Sigmoid colon (tissue), 7 donors: ENCODE measurements around the gene LMOD2. TPM values are rescaled to one million over a fixed set of nuclear protein-coding genes. Genes with fewer than 3 reads are reported as not detected.
A peak's percentile ranks its signal among the peaks of the same experiment; 100 is the strongest.

Source experiments
- DNase-seq: peaks from one replicate; pipeline ENCODE4 v3.0.0-alpha.2; 2019
- H3K27ac ChIP-seq, 4 donors: fragments of 200-600 bp; sonication (generic); one replicate each; pipeline ENCODE4 v1.5.1; 2016 to 2019; ENCODE audit warnings: mild to moderate bottlenecking in 1 of 4
- H3K27me3 ChIP-seq, 3 donors: fragments of 200-600 bp; sonication (generic); one replicate each; pipeline ENCODE4 v1.5.1; 2019; ENCODE audit warnings: mild to moderate bottlenecking in 1 of 3
- H3K36me3 ChIP-seq, 4 donors: fragments of 200-600 bp; sonication (generic); one replicate each; pipeline ENCODE4 v1.5.1; 2016 to 2019
- H3K4me1 ChIP-seq, 4 donors: fragments of 200-600 bp; sonication (generic); one replicate each; pipeline ENCODE4 v1.5.1; 2017 to 2019
- H3K4me3 ChIP-seq, 4 donors: fragments of 200-600 bp; sonication (generic); one replicate each; pipeline ENCODE4 v1.5.1; 2017 to 2019; ENCODE audit warnings: mild to moderate bottlenecking in 2 of 4, moderate library complexity in 1 of 4
- H3K9me3 ChIP-seq, 4 donors: fragments of 200-600 bp in 3 of 4; sonication (generic) in 3 of 4; one replicate each; pipeline versions ENCODE4 v1.5.1 to v1.6.1; 2013 to 2019
- EP300 ChIP-seq, 4 donors: sonication (generic); formaldehyde crosslinking; IDR thresholded peaks; one replicate each; pipeline ENCODE4 v1.6.1; 2017; ENCODE audit warnings: antibody characterized with exemption in 4 of 4
- POLR2A ChIP-seq, 2 donors: fragments of 450-650 bp; IDR thresholded peaks; one replicate each; pipeline ENCODE4 v1.6.1; 2016; ENCODE audit warnings: antibody characterized with exemption in 2 of 2, mild to moderate bottlenecking in 2 of 2, moderate library complexity in 2 of 2
- POLR2AphosphoS5 ChIP-seq, 4 donors: sonication (generic); formaldehyde crosslinking; IDR thresholded peaks; one replicate each; pipeline ENCODE4 v1.6.1; 2017; ENCODE audit warnings: antibody characterized with exemption in 4 of 4
- WGBS, 2 donors: extraction: QIAGEN DNeasy Blood & Tissue Kit; methylation state at CpG; one replicate each; pipeline ENCODE4 v1.1.7; 2013; 5-methylcytosine and 5-hydroxymethylcytosine counted together
- intact Hi-C: fragments of 100-400 bp; cut with DNase I; formaldehyde crosslinking; loops from one replicate; pipeline ENCODE4 v1.15.1; 2023
- polyA plus RNA-seq, 3 donors: library from polyadenylated mRNA; stranded (reverse); fragments of 200-250 nt; gene quantifications; one replicate each; pipeline ENCODE4 v1.2.3, GENCODE V29; 2013
- total RNA-seq, 4 donors: library from RNA; depleted of rRNA; stranded (reverse); fragments of >200 nt; gene quantifications; one replicate each; pipeline ENCODE4 v1.1.0, GENCODE V29; 2016
- TF ChIP-seq, protein P1 (sequence below), 4 experiments: fragments of 450-650 bp in 3 of 4; fragments of 200-600 bp in 1 of 4; IDR thresholded peaks; one replicate each; pipeline ENCODE4 v1.5.1; 2016 to 2019; ENCODE audit warnings: antibody characterized with exemption in 4 of 4, mild to moderate bottlenecking in 3 of 4, moderate library complexity in 2 of 4
- donor health status: healthy with polysubstance abuse.
- donor health status: Bipolar disorder and iron deficiency.
- donor health status: healthy.

Gene LMOD2
- total and polyA plus RNA-seq, 7 donors, result 0.03 to 0.46 TPM; not detected in 5

DNA sequence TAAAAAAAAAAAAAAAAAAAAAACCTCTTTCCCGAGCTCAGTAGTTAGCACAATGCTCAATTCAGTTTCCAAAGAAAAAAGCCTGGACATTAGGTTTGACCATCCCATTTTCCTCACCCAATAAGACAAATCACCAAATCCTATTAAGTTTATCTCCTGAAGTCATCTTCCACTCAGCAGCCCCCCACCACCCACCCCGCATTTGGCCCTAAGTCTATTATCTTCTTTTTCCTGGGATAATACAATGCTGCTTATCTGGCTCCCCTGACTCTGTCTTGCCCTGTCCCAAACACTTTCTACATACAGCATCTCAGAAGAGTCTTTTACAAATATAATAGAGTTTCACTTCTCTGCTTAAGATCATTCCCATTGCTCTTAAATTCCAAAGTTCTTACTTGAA, 17.8 kb upstream of the LMOD2 start:
- Histone ChIP-seq H3K4me3 (no peak overlapping the region), H3K27ac (no peak overlapping the region), H3K9me3 (no peaks in the 10 kb centered on the region), H3K4me1 (no peaks in the 10 kb centered on the region), H3K36me3 (no peaks in the 10 kb centered on the region), H3K27me3 (no peaks in the 10 kb centered on the region)
- 89 to 94% methylated on average over 2 of the region's 2 CpGs for WGBS, 2 donors
- DNase-seq, result no peak
- TF ChIP-seq POLR2A (IDR thresholded peaks at IDR 0.05), result no peak
- TF ChIP-seq, protein P1, sequence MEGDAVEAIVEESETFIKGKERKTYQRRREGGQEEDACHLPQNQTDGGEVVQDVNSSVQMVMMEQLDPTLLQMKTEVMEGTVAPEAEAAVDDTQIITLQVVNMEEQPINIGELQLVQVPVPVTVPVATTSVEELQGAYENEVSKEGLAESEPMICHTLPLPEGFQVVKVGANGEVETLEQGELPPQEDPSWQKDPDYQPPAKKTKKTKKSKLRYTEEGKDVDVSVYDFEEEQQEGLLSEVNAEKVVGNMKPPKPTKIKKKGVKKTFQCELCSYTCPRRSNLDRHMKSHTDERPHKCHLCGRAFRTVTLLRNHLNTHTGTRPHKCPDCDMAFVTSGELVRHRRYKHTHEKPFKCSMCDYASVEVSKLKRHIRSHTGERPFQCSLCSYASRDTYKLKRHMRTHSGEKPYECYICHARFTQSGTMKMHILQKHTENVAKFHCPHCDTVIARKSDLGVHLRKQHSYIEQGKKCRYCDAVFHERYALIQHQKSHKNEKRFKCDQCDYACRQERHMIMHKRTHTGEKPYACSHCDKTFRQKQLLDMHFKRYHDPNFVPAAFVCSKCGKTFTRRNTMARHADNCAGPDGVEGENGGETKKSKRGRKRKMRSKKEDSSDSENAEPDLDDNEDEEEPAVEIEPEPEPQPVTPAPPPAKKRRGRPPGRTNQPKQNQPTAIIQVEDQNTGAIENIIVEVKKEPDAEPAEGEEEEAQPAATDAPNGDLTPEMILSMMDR (IDR thresholded peaks at IDR 0.05), result no peak
- TF ChIP-seq EP300 (IDR thresholded peaks at IDR 0.05), result no peak
- TF ChIP-seq POLR2AphosphoS5 (IDR thresholded peaks at IDR 0.05), result no peak
- intact Hi-C loops, result loop anchor here (5.0 kb wide), 1 partner anchor 229 kb away; no protein-coding TSS in a partner anchor

DNA sequence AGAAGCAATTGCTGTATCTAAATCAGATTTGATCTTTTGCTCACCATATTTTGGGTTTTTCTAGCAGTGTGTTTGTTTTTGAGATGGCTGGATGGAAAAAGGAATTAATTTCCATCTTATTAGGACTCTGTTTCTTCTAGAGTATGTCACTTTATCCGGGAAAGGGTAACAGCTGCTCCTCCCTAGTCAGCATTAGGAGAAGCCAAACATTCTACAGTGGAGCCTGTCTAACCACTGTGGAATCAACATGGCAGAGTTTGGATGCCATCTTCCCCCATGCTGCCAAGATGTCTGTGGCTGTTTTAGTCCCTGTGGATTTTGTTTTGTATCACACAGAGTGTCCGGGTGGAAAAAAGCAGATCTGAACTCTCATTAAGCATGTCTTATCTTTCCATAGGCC, 16.0 kb upstream of the LMOD2 start:
- peaks cover 0 to 17% (median 12%) of the 10 kb centered on the region in 4 donors for H3K4me1 ChIP-seq
- intact Hi-C loops, result loop anchor here (5.0 kb wide), 1 partner anchor 228 kb away; no protein-coding TSS in a partner anchor
- H3K27me3 ChIP-seq, result no peaks in the 10 kb centered on the region
- no peak overlapping the region for H3K27ac ChIP-seq
- TF ChIP-seq POLR2A (IDR thresholded peaks at IDR 0.05) (no peak), EP300 (IDR thresholded peaks at IDR 0.05) (no peak), POLR2AphosphoS5 (IDR thresholded peaks at IDR 0.05) (no peak)
- TF ChIP-seq, protein P1 (IDR thresholded peaks at IDR 0.05), result no peak
- H3K36me3 ChIP-seq, result no peaks in the 10 kb centered on the region
- H3K9me3 ChIP-seq, result no peaks in the 10 kb centered on the region
- H3K4me3 ChIP-seq, result no peak overlapping the region
- WGBS, 2 donors, result 89 to 90% methylated on average over 2 of the region's 2 CpGs
- no peak for DNase-seq

DNA sequence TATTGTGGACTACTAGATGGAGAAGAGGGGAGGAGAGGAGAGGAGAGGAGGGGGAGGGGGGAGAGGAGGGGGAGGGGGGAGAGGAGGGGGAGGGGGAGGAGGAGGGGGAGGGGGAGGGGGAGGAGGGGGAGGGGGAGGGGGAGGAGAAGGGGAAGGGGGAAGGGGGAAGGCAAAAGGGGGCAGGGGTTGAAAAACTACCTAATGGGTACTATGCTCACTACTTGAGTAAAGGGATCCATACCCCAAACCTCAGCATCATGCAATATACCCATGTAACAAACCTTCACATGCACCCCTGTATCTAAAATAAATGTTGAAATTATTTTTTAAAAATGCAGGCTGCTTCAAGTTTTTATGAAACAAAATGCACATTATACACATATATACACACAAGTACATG, 15.1 kb upstream of the LMOD2 start:
- Histone ChIP-seq H3K4me1 (peaks cover 0 to 17% (median 12%) of the 10 kb centered on the region in 4 donors), H3K27me3 (no peaks in the 10 kb centered on the region), H3K27ac (no peak overlapping the region), H3K4me3 (no peak overlapping the region), H3K36me3 (no peaks in the 10 kb centered on the region), H3K9me3 (no peaks in the 10 kb centered on the region)
- no peak for DNase-seq
- intact Hi-C loops, result no loop called here
- TF ChIP-seq EP300 (IDR thresholded peaks at IDR 0.05) (no peak), POLR2AphosphoS5 (IDR thresholded peaks at IDR 0.05) (no peak), POLR2A (IDR thresholded peaks at IDR 0.05) (no peak)
- TF ChIP-seq, protein P1 (IDR thresholded peaks at IDR 0.05), result no peak

DNA sequence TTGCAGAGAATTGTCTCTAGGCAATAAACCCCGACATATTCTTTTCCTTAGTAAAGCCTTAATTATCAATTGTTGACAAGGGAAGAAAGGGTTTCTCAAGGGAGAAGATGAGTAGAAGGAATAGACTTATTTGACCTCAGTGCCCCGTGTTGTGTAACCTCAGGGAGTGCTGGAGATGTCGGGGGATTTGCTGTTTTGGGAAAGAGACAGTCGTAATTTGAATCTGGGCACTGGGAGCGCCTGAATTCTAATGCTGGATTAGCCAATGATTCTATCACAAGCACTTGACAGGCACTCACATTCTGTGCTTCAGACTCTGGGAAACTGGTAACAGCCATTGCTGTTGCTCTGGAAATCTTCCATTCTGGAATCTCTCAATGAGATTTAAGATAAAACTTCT, 13.8 kb upstream of the LMOD2 start:
- intact Hi-C loops, result no loop called here
- Histone ChIP-seq H3K4me1 (peaks cover 0 to 17% (median 12%) of the 10 kb centered on the region in 4 donors), H3K27ac (no peak overlapping the region), H3K27me3 (no peaks in the 10 kb centered on the region), H3K4me3 (no peak overlapping the region), H3K9me3 (no peaks in the 10 kb centered on the region), H3K36me3 (no peaks in the 10 kb centered on the region)
- 91 to 92% methylated on average over 5 of the region's 5 CpGs for WGBS, 2 donors
- no peak for TF ChIP-seq POLR2AphosphoS5 (IDR thresholded peaks at IDR 0.05)
- no peak for TF ChIP-seq EP300 (IDR thresholded peaks at IDR 0.05)
- no peak for DNase-seq

DNA sequence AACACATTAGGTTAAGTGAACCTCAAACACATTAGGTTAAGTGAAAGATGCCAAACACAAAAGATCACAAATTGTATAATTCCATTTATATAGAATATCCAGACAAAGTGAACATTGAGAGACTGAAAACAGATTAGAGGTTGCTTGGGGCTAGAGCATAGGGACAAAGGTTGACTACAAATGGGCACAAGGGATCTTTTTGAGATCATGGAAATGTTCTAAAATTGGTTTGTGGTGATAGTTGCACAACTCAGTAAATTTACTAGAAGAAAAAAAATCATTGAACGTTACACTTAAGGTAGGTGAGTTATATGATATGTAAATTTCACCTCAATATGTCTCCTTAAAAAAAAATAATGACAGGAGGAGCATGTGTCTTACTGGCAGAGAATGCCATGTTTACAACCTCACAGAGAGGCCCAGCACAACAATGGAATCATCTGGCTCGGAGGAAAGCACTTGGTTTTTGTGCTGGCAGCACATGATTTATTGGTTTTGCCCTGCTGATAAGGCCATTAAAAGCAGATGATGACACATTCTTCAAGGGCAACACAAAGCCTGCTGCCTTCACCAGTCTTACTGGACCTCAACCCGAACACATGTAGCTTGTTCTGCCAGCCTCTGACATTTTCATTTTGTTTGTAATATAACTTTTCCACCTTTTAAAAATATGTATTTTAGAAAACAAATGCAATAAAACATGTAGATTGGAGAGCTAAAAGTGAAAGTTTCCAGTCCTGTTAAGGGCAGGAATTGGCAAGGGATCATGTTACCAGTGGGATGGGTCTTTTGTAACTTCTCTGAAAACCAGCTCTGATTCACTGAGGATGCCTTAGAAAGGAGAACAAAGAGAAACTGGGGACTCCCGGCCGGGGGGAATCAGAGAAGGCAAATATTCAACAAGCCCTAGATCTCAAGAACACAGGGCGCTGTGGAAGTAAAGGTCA, 11.9 kb upstream of the LMOD2 start:
- Histone ChIP-seq H3K9me3 (no peaks in the 10 kb centered on the region), H3K4me3 (peak overlapping the region in 3 of 4 donors; percentile 5 to 13 (median 9)), H3K36me3 (no peaks in the 10 kb centered on the region), H3K4me1 (peaks cover 0 to 17% (median 12%) of the 10 kb centered on the region in 4 donors), H3K27ac (peak overlapping the region in 3 of 4 donors; percentile 16 to 61 (median 22)), H3K27me3 (no peaks in the 10 kb centered on the region)
- DNase-seq, result no peak
- 32 to 35% methylated on average over 6 of the region's 6 CpGs for WGBS, 2 donors
- intact Hi-C loops, result no loop called here
- TF ChIP-seq POLR2AphosphoS5 (IDR thresholded peaks at IDR 0.05) (peak in 1 of 4 donors; percentile 20), EP300 (IDR thresholded peaks at IDR 0.05) (no peak), POLR2A (IDR thresholded peaks at IDR 0.05) (no peak)
- TF ChIP-seq, protein P1 (IDR thresholded peaks at IDR 0.05), result no peak
